Esophagus squamous epithelium (tissue), 5 donors: ENCODE measurements around the gene PDZRN4. TPM values are rescaled to one million over a fixed set of nuclear protein-coding genes. Genes with fewer than 3 reads are reported as not detected.

Experiments used
- DNase-seq: peaks from one replicate; lab custom pipeline; 2025; lab: John Stamatoyannopoulos, UW
- H3K27ac ChIP-seq, 4 donors: fragments of 200-600 bp; sonication (generic); one replicate each; pipeline ENCODE4 v1.5.1; 2016 to 2019; ENCODE audit warnings: mild to moderate bottlenecking in 1 of 4
- H3K27me3 ChIP-seq, 4 donors: fragments of 200-600 bp; sonication (generic); 1 replicate in 3 of 4; 2 replicates in 1 of 4; pipeline versions ENCODE4 v1.5.1 to v1.6.0; 2017 to 2021; ENCODE audit warnings: antibody characterized with exemption in 1 of 4
- H3K36me3 ChIP-seq, 3 donors: fragments of 200-600 bp; sonication (generic); one replicate each; pipeline ENCODE4 v1.5.1; 2016 to 2019
- H3K4me1 ChIP-seq, 3 donors: fragments of 200-600 bp; sonication (generic); one replicate each; pipeline ENCODE4 v1.5.1; 2017 to 2019
- H3K4me3 ChIP-seq, 4 donors: fragments of 200-600 bp; sonication (generic); 1 replicate in 3 of 4; 2 replicates in 1 of 4; pipeline ENCODE4 v1.5.1; 2016 to 2019; ENCODE audit warnings: mild to moderate bottlenecking in 2 of 4, moderate library complexity in 1 of 4
- H3K9me3 ChIP-seq, 3 donors: fragments of 200-600 bp; sonication (generic); one replicate each; pipeline ENCODE4 v1.5.1; 2016 to 2019
- POLR2A ChIP-seq, 4 donors: fragments of 450-650 bp; IDR thresholded peaks; one replicate each; pipeline ENCODE4 v1.6.1; 2017; ENCODE audit warnings: antibody characterized with exemption in 4 of 4, mild to moderate bottlenecking in 4 of 4, moderate library complexity in 3 of 4
- WGBS, 2 donors: methylation state at CpG; one replicate each; pipeline ENCODE4 v1.1.5; 2018; 5-methylcytosine and 5-hydroxymethylcytosine counted together
- intact Hi-C: fragments of 100-400 bp; cut with DNase I; formaldehyde crosslinking; loops from one replicate; pipeline ENCODE4 v1.15.0; 2022
- total RNA-seq, 4 donors: library from RNA; depleted of rRNA; stranded (reverse); fragments of >200 nt; gene quantifications; one replicate each; pipeline ENCODE4 v1.1.0, GENCODE V29; 2016
- TF ChIP-seq, protein P1 (sequence below), 6 experiments: fragments of 450-650 bp in 4 of 6; fragments of 200-600 bp in 2 of 6; sonication (generic) in 2 of 6; IDR thresholded peaks; one replicate each; pipeline ENCODE4 v1.5.1; 2016 to 2019; ENCODE audit warnings: antibody characterized with exemption in 6 of 6, mild to moderate bottlenecking in 4 of 6, moderate library complexity in 4 of 6
- donor health status: DM: yes; HTN: yes; CAD: no.

Gene PDZRN4
- 10 to 100 TPM in 1 of 4 donors, 1 to 10 TPM in 1, under 1 TPM in 2; 0.31 to 22.5 (median 2.1) TPM for total RNA-seq

DNA sequence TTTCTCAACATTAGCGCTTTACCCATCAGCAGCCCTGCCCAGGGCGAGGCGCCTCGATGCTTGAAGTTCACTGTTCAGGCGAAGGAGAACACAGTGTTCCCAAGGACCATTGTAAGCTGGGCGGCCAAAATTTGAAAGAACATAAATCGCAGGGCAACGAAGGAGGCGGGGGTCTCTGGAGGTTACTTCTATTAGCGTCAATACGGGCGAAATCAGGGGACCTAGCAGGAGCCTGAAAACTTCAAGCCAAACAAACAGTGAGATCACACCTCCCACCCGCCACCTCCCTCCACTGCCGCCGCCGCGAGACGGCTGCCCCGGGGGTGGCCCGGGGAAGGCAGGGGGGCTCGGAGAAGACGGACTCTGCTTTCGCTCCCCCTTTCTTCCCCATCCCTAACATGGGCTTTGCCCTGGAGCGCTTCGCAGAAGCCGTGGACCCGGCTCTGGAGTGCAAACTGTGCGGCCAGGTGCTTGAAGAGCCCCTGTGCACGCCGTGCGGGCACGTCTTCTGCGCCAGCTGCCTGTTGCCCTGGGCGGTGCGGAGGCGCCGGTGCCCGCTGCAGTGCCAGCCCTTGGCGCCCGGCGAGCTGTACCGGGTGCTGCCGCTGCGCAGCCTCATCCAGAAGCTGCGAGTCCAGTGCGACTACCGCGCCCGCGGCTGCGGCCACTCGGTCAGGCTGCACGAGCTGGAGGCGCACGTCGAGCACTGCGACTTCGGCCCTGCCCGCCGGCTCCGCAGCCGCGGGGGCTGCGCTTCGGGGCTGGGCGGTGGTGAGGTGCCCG lies at the start of gene PDZRN4:
Gene PDZRN4 (plus strand): TSS at position 263 of the 783 bp plus-strand sequence.
- peaks cover 0 to 50% (median 9%) of the 10 kb centered on the region in 4 donors for H3K27me3 ChIP-seq
- H3K27ac ChIP-seq: peak within 1 kb of the TSS; percentile 20 to 80 (median 70)
- TF ChIP-seq, protein P1, sequence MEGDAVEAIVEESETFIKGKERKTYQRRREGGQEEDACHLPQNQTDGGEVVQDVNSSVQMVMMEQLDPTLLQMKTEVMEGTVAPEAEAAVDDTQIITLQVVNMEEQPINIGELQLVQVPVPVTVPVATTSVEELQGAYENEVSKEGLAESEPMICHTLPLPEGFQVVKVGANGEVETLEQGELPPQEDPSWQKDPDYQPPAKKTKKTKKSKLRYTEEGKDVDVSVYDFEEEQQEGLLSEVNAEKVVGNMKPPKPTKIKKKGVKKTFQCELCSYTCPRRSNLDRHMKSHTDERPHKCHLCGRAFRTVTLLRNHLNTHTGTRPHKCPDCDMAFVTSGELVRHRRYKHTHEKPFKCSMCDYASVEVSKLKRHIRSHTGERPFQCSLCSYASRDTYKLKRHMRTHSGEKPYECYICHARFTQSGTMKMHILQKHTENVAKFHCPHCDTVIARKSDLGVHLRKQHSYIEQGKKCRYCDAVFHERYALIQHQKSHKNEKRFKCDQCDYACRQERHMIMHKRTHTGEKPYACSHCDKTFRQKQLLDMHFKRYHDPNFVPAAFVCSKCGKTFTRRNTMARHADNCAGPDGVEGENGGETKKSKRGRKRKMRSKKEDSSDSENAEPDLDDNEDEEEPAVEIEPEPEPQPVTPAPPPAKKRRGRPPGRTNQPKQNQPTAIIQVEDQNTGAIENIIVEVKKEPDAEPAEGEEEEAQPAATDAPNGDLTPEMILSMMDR (IDR thresholded peaks at IDR 0.05): peak in 1 of 6 experiments; percentile 16
- TF ChIP-seq POLR2A (IDR thresholded peaks at IDR 0.05): no peak
- H3K36me3 ChIP-seq: no peaks in the 10 kb centered on the region
- peak within 1 kb of the TSS; percentile 24 to 69 (median 46) for H3K4me3 ChIP-seq
- WGBS, 2 donors: 22 to 30% methylated on average over 17 of the region's 67 CpGs
- no peak for DNase-seq
- peaks cover 7 to 28% (median 9%) of the 10 kb centered on the region in 3 donors for H3K4me1 ChIP-seq
- no peaks in the 10 kb centered on the region for H3K9me3 ChIP-seq
- intact Hi-C loops: no loop called here

DNA sequence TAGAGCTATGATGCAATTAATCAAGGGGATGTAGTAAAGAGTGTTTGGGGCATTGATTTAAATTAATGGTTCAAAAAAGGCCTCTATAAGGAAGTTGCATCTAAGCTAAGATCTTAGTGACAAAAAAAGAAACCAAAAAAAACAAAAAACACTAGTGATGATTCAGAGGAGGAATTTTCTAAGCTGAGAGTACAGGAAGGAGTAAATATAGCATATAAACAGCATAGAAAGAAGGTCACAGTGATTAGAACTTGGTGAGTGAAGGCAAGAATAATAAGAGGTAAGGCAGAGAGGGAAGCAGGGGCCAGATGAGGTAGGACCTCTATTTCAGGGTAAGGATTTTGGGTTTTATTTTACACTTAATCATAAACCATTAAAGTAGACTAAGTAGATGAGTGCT lies 48.0 kb upstream of the PDZRN4 start:
- intact Hi-C loops: no loop called here
- Histone ChIP-seq H3K9me3 (peaks cover 0 to 6% (median 0%) of the 10 kb centered on the region in 3 donors), H3K27me3 (no peaks in the 10 kb centered on the region), H3K27ac (no peak overlapping the region), H3K4me1 (peaks cover 0 to 27% (median 0%) of the 10 kb centered on the region in 3 donors), H3K4me3 (no peak overlapping the region), H3K36me3 (no peaks in the 10 kb centered on the region)
- no peak for DNase-seq
- no peak for TF ChIP-seq POLR2A (IDR thresholded peaks at IDR 0.05)
- TF ChIP-seq, protein P1 (IDR thresholded peaks at IDR 0.05): no peak

DNA sequence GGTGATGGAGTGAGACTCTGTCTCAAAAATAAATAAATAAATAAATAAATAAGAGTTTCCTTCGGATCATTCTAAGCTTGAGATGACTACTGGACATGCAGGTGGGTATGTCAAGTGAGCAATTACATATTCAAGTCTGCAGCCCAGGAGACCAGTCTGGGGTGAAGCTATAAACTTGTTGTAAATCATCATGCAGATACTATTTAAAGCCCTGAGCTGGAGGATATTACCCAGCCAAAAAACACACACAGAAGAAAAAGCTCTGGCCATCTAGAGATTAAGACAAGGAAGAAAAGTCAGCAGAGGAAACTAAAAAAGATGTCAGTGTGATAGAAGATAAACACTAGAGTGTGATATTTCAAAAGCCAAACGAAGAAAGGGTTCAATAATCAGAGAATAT lies 47.0 kb upstream of the PDZRN4 start:
- Histone ChIP-seq H3K4me1 (peaks cover 0 to 27% (median 0%) of the 10 kb centered on the region in 3 donors), H3K36me3 (no peaks in the 10 kb centered on the region), H3K9me3 (peaks cover 0 to 6% (median 0%) of the 10 kb centered on the region in 3 donors), H3K27me3 (no peaks in the 10 kb centered on the region), H3K4me3 (no peak overlapping the region), H3K27ac (no peak overlapping the region)
- DNase-seq: no peak
- WGBS, 2 donors: 57 to 80% methylated on average over 2 of the region's 2 CpGs
- TF ChIP-seq, protein P1 (IDR thresholded peaks at IDR 0.05): no peak
- no peak for TF ChIP-seq POLR2A (IDR thresholded peaks at IDR 0.05)
- intact Hi-C loops: no loop called here

DNA sequence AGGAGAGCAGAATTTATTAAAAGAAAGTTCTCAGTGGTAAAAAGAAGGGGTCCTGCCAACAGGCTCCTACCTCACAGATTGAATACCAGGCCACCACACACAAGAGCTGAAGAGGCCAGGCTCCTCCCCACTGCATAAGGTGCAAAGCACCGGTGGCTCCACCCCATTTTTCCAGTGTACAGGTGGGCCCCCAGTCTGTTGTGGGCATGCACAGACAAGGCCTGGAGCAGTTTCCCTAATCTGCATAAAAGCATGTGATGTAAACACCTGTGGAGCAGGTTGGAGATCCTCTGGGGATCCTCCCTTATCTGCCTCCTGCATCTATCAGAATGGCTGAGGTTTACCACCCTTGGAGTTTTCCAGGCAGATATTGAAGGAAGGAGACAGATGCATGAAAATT lies 45.7 kb upstream of the PDZRN4 start:
- WGBS, 2 donors: 50% methylated on average over 1 of the region's 1 CpG
- no peaks in the 10 kb centered on the region for H3K36me3 ChIP-seq
- H3K27ac ChIP-seq: no peak overlapping the region
- peaks cover 0 to 6% (median 0%) of the 10 kb centered on the region in 3 donors for H3K9me3 ChIP-seq
- no peak for DNase-seq
- no peak overlapping the region for H3K4me3 ChIP-seq
- intact Hi-C loops: no loop called here
- H3K27me3 ChIP-seq: no peaks in the 10 kb centered on the region
- TF ChIP-seq, protein P1 (IDR thresholded peaks at IDR 0.05): no peak
- TF ChIP-seq POLR2A (IDR thresholded peaks at IDR 0.05): no peak
- peaks cover 0 to 23% (median 0%) of the 10 kb centered on the region in 3 donors for H3K4me1 ChIP-seq

DNA sequence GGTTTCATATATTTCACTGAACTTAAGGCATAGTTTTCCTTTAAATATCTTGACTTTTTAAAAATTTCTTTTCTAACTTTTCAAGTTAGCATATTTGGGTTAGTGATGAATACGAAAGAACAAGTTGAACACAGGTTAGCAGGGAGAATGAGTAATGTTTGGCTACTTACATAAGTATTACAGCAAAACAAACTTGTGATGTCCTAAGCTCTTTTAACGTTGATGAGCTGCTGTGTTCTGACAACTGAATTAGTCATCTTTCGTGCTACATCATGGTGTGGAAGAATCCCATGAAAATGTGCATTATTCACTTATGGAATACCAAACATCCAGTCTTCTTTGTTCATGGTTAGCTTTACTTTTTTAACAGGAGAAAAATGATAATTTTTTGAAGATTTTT lies 36.3 kb upstream of the PDZRN4 start:
- H3K9me3 ChIP-seq: no peaks in the 10 kb centered on the region
- no peaks in the 10 kb centered on the region for H3K27me3 ChIP-seq
- H3K4me3 ChIP-seq: no peak overlapping the region
- no peaks in the 10 kb centered on the region for H3K4me1 ChIP-seq
- TF ChIP-seq, protein P1 (IDR thresholded peaks at IDR 0.05): no peak
- no peak for TF ChIP-seq POLR2A (IDR thresholded peaks at IDR 0.05)
- WGBS, 2 donors: 22 to 37% methylated on average over 3 of the region's 3 CpGs
- intact Hi-C loops: no loop called here
- H3K27ac ChIP-seq: no peak overlapping the region
- no peaks in the 10 kb centered on the region for H3K36me3 ChIP-seq
- no peak for DNase-seq
